ENCODE results near the gene PCBP3.
"Not testable (repeated sequence)": the region's sequence is repeated elsewhere in the genome, so short reads cannot be mapped to it uniquely, and the experiment has no call there.

The PCBP3 gene

DNA sequence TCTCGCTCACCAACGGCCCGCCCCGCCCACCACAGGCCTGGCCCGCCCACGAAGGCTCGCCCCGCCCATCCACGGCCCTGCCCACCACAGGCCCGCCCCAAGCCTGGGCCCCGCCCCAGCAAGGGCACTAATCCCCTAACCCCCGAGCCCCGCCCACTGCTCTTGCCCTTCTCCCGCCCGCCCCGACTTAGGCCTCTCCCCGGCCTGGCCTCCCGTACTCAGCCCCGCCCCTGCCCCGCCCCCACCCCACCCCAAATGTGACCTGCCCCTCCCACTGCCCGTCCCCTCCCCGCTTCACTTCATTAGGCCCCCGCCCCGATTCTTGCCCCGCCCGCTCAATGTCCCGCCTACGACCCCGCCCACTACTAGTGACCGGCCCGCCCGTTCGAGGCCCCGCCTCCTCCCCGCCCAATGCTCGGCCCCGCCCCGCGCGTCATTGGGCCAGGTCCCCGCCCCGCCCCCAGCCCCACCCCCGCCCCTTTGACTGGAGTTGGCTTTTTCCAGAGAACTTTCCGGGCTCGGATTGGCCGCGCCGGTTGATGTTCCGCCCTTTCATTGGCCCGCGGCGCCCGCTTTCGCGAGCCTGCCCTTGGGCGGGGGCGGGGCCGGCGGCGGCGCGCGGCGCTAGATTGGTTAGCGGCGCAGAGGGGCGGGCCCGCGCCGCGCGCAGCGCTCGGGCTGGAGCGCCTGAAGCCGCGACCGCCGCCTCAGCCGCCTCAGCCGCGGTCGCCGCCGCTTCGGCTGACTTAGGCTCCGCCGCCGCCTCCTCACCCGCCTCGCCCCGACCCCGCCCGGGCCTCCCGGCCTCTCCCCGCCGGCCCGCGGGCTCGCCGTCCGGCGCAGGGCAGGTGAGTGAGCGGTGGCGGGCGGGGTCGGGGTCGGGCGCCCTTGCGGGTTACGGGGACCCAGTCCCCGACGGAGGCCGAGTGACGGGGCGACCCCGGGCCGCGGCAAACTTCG is at the start of gene PCBP3:
Gene PCBP3, plus strand, starts transcription at position 705 of the 960 bp plus-strand sequence. CDS start 206,361 bp downstream, outside the sequence.
- Mint-ChIP-seq H3K36me3 (peaks cover 2% of the 10 kb centered on the region), H3K27ac (peak within 1 kb of the TSS; percentile 13), H3K9me3 (no peaks in the 10 kb centered on the region), H3K4me1 (peaks cover 41% of the 10 kb centered on the region), H3K27me3 (no peaks in the 10 kb centered on the region), H3K4me3 (peak within 1 kb of the TSS; percentile 86)

DNA sequence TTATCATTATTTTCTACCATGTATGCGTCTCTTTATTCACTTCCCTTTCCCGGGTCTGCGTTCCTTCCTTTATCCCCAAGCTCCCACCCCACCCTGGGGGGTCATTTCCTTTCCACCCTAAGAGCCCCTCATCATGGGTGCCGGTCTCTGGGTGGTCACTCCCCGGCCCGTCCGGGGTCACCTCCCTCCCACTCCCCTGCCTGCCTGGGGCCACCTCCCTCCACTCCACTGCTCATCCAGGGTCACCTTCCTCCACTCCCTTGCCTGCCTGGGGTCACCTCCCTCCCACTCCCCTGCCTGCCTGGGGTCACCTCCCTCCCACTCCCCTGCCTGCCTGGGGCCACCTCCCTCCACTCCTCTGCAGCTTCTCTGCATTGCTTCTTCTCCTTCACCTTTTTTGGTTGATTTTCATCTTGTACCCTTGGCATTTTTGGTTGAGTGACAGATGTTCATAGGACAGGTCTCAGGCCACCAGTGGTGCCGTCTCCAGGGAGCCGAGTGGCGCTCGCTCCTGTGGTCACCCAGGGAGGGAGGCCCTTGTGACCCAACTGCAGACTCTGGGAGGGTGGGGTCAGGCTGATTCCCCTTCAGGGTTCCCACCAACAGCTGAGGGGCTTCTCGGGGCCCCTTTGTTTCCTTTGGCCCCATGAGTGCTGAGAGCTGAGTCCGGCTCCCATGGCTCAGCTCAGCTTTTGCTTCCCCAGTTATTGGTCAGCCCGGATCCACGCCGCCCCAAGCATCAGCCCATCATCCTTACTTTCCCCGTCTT is 48.6 kb upstream of the PCBP3 start:
- Mint-ChIP-seq H3K9me3 (no peaks in the 10 kb centered on the region), H3K4me3 (no peak overlapping the region), H3K27ac (no peak overlapping the region), H3K27me3 (no peaks in the 10 kb centered on the region), H3K4me1 (peaks cover 23% of the 10 kb centered on the region), H3K36me3 (no peaks in the 10 kb centered on the region)

DNA sequence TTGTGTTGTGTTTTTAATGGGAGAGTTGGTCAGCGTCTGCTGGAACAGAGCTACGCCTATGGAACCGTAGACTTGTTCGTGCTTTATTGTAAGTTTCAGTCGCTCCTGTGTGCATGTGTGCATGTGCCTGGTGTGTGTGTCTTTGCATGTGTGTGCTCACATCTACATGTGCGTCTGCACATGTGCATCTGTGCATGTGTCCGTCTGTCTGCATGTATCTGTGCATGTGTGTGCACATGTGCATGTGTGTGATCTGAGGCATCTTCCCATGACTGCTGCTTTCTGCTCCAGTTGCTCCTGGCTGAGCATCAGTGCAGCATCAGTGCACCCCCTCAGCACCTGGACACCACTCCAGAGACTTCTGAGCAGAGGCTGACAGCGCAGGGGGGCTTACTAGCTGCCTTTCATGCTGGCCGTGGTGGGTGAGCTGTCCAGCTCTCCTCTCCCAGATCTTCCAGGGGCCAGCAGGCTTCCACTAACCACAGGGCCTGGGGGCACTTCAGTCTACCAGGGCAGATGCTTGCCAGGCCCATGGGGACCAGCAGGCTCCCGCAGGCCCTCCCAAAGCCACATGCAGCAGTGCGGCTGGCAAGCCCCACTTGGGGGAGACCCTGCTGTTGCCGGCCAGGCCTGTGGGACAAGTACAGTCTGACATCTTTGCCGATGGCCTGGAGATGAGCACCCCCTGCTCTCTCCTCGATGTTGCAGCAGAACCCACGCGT is 47.8 kb upstream of the PCBP3 start:
- peaks cover 23% of the 10 kb centered on the region for H3K4me1 Mint-ChIP-seq
- H3K27ac Mint-ChIP-seq: no peak overlapping the region
- H3K4me3 Mint-ChIP-seq: no peak overlapping the region
- no peaks in the 10 kb centered on the region for H3K27me3 Mint-ChIP-seq
- H3K9me3 Mint-ChIP-seq: no peaks in the 10 kb centered on the region
- H3K36me3 Mint-ChIP-seq: no peaks in the 10 kb centered on the region

DNA sequence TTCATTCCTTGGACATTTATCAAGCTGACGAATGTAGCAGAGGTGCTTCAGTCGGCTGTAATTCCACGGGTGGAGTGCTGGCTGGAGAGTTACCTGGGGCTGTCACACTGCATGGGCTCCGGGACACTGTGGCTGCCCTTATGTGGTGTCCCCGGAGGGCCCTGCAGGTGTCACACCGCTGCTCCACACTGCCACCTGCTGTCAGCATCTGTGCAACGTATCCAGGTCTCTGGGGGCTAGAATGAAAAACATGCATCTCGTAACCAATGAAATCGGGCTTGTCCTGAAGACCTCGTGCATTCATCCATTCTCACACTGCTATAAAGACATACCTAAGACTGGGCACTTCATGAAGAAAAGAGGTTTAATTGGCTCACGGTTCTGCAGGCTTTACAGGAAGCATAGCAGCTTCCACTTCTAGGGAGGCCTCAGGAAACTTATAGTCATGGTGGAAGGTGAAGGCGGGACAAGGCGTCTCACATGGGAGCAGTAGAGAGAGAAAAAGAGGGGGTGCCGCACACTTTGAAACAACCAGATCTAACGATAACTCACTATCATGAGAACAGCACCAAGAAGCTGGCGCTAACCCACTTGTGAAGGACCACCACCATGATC is 46.7 kb upstream of the PCBP3 start:
- H3K27ac Mint-ChIP-seq: peak overlapping the region; percentile 32

DNA sequence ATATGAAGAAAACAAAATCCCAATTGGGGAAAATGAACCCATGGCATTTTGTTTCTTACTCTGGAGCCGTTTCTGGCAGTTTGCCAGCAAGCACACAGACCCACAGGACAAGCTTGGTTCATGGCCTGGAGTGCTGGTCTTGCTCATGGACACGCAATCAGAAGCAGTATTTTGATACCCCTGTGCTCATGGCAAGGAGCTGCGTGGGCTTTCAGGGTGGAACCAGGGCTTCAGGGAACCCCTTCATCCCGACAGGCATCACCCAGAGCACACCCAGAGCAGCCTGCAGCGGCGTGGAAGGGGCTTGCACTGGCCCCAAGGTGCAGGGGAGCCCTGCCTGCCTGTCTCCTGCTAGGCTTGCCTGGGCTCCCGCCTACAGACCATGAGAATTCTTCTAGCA is 45.4 kb upstream of the PCBP3 start:
- Mint-ChIP-seq H3K4me1 (peaks cover 23% of the 10 kb centered on the region), H3K36me3 (peaks cover under 1% of the 10 kb centered on the region), H3K9me3 (peaks cover 3% of the 10 kb centered on the region), H3K27ac (no peak overlapping the region), H3K27me3 (no peaks in the 10 kb centered on the region), H3K4me3 (no peak overlapping the region)

More for the DNA sequence above, 46.7 kb upstream of the PCBP3 start:
- H3K36me3 Mint-ChIP-seq: no peaks in the 10 kb centered on the region
- no peaks in the 10 kb centered on the region for H3K9me3 Mint-ChIP-seq
- no peaks in the 10 kb centered on the region for H3K27me3 Mint-ChIP-seq
- peaks cover 23% of the 10 kb centered on the region for H3K4me1 Mint-ChIP-seq
- no peak overlapping the region for H3K4me3 Mint-ChIP-seq

DNA sequence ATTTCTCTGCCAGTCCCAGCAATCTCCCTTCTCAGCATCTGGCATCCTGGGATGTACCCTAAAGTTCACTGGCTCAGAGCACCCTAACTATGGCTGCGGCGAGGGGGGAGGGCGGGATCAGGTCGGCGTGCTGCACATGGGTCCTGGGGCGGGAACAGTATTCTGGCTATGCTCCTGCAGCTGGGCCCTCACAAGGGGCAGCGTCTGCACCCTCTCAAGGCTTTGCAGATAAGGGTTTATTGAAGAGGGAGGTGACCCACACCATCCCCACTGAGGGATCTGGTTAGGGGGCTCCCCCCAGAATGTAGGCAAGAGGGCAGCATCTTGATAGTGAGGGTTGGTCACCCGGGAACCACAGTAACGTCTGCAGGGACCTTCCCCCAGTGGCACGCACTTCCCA is 44.9 kb upstream of the PCBP3 start:
- Mint-ChIP-seq H3K9me3 (peaks cover 9% of the 10 kb centered on the region), H3K4me3 (no peak overlapping the region), H3K36me3 (peaks cover 4% of the 10 kb centered on the region), H3K27ac (no peak overlapping the region), H3K27me3 (no peaks in the 10 kb centered on the region), H3K4me1 (peaks cover 18% of the 10 kb centered on the region)

DNA sequence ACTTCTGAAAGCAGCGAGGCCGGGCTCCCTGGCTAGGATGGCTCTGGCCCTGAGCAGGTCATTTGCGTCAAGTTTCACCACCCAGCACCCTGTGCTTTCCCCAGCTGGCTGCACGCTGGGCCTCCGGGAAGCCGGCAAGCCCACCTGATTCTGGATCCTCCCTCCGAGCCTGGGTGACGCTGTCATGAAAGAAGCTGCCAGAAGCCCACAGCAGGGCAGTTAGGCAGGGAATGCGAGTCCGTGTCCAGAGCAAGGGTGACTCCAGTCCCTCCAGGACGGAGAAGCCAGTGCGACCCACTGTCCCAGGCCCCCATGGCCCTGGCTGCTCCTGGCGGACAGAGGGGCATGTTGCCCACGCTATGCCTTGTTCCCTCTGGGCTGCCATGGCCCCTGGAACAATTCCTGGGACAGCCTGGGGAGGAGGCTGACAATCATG is 44.4 kb upstream of the PCBP3 start:
- H3K36me3 Mint-ChIP-seq: peaks cover 8% of the 10 kb centered on the region
- no peaks in the 10 kb centered on the region for H3K27me3 Mint-ChIP-seq
- H3K4me3 Mint-ChIP-seq: no peak overlapping the region
- peaks cover 14% of the 10 kb centered on the region for H3K9me3 Mint-ChIP-seq
- peaks cover 13% of the 10 kb centered on the region for H3K4me1 Mint-ChIP-seq
- no peak overlapping the region for H3K27ac Mint-ChIP-seq

DNA sequence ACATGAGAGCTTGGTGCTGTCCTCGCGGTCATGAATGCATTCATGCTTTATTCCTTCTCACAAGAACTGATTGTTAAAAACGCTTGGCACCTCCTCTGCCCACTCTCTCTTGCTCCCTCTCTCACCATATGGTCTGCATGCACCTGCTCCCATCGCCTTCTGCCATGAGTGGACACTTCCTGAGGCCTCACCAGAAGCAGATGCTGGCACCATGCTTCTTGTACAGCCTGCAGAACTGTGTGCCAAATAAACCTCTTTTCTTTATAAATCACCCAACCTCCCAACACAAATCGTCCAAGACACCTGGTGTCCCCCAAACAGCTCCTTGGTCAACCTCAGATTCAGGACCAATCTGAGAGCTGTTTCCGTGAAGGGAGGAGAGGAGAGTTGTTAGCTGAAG is 43.3 kb upstream of the PCBP3 start:
- Mint-ChIP-seq H3K4me1 (peaks cover 11% of the 10 kb centered on the region), H3K36me3 (peaks cover 10% of the 10 kb centered on the region), H3K9me3 (peaks cover 17% of the 10 kb centered on the region), H3K27ac (no peak overlapping the region), H3K27me3 (no peaks in the 10 kb centered on the region), H3K4me3 (no peak overlapping the region)

DNA sequence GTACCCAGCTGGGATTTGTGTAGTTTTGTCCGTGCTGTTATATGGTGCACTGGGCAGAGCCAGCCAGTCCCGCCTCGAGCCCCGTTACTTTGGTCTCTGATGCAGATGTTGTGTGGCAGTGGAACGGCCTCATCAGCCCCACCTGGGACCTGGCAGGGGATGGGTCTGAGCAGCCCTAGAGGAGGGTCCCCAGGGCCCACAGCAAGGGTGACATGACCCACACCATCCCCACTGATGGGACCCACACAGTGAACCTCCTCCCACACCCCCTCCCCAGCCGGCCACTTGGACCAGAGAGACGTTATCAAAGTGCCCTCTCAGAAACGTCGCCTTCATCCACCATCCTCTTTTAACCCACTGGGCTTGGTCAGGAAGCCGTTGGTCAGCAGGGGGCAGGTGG is 42.0 kb upstream of the PCBP3 start:
- H3K4me1 Mint-ChIP-seq: peaks cover 6% of the 10 kb centered on the region
- H3K27ac Mint-ChIP-seq: no peak overlapping the region
- no peak overlapping the region for H3K4me3 Mint-ChIP-seq
- H3K27me3 Mint-ChIP-seq: no peaks in the 10 kb centered on the region
- peaks cover 17% of the 10 kb centered on the region for H3K9me3 Mint-ChIP-seq
- H3K36me3 Mint-ChIP-seq: peaks cover 10% of the 10 kb centered on the region

DNA sequence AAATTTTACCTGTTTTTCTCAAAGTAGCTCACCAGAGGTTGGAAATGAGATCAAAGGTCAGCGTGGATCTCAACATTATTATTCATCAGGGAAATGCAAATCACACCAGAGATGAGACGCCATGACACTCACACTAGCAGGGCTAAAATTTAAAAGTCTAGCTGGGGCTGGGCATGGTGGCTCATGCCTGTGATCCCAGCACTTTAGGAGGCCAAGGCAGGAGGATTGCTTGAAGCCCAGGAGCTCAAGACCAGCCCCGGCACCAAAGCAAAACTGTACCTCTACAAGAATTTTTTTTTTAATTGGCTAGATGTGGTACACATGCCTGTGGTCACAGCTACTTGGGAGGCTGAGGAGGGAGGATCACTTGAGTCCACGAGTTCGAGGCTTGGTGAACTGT is 41.4 kb upstream of the PCBP3 start:
- Mint-ChIP-seq H3K27me3 (no peaks in the 10 kb centered on the region), H3K4me3 (no peak overlapping the region), H3K36me3 (peaks cover 10% of the 10 kb centered on the region), H3K9me3 (peaks cover 17% of the 10 kb centered on the region), H3K4me1 (peaks cover under 1% of the 10 kb centered on the region), H3K27ac (no peak overlapping the region)

DNA sequence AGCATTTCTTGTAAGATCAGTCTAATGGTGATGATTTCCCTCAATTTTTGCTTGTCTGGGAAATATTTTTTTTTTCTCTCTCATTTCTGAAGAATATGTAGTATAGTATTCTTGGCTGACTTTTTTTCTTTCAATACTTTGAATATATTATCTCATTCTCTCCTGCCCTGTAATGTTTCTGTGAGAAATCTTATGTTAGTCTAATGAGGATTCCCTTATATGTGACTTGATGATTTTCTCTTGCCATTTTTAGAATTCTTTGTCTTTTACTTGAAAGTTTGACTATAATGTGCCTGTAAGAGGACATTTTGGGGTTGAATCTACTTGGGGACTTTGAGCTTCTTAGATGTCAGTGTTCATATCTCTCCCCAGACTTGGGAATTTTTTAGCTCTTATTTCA is 40.0 kb upstream of the PCBP3 start:
- Mint-ChIP-seq H3K27ac (no peak overlapping the region), H3K4me3 (no peak overlapping the region)

DNA sequence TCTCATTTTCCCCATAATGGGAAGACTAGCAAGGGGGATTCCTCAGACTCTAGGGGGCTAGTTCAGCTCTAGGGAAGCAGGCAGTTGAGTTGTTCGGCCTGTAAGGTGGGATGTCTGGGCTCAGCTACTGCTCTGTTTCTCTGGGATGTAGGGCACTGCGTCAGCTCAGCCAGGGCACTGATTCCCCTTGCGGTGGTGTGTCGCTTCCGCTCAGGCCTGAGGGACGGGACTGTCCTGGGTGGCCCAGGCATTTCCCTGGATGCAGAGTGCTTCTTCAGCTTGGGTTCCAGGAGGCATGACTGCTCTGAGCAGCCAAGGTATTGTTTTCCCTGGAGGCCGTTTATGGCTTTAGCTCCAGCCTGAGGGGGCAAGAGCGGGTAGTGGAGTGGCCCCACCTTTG is 38.8 kb upstream of the PCBP3 start:
- H3K27ac Mint-ChIP-seq, H3K27me3 Mint-ChIP-seq, H3K36me3 Mint-ChIP-seq, H3K4me3 Mint-ChIP-seq: not testable (repeated sequence)
- Mint-ChIP-seq H3K4me1 (peaks cover 14% of the 10 kb centered on the region), H3K9me3 (peaks cover 17% of the 10 kb centered on the region)

More for the DNA sequence above, 40.0 kb upstream of the PCBP3 start:
- peaks cover 17% of the 10 kb centered on the region for H3K9me3 Mint-ChIP-seq
- peaks cover 10% of the 10 kb centered on the region for H3K4me1 Mint-ChIP-seq
- no peaks in the 10 kb centered on the region for H3K27me3 Mint-ChIP-seq
- H3K36me3 Mint-ChIP-seq: peaks cover 10% of the 10 kb centered on the region

DNA sequence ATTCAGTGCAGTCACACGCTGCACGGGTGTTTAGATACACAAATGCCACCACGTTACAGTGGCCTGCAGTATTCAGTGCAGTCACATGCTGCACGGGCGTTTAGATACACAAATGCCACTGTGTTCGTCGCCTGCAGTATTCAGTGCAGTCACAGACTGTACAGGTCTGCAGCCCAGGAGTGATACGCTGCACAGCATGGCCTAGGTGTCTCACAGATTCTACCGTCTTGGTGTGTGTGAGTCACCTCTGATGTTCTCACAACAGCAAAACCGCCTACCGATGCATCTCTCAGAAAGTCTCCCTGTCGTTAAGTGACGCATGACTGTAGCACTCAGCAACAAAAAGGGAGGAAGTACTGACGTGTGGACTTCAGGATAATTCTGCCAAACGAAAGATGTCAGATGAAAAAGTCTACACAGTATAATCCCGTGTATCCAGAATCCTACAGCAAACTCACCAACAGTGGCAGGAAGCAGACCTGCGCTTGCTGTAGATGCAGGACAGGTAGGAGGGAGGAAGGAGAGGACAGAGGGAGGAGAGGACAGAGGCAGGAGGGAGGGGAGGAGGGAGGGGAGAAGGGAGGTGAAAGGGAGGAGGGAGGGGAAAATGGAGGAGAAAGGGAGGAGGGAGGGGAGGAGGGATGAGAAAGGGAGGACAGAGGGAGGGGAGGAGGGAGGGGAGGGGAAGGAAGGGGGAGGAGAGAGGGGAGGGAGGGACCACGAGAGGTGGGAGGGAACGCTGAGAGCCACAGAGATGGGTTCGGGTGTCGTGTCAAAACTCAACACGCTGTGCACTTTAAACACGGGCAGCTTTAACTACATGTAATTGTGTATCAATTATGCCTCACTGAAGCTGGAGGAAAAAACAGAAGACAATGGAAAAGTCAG is 36.3 kb upstream of the PCBP3 start:
- H3K36me3 Mint-ChIP-seq: peaks cover 10% of the 10 kb centered on the region
- no peaks in the 10 kb centered on the region for H3K27me3 Mint-ChIP-seq
- H3K4me1 Mint-ChIP-seq: peaks cover 21% of the 10 kb centered on the region
- H3K27ac Mint-ChIP-seq: peak overlapping the region; percentile 94
- H3K4me3 Mint-ChIP-seq: peak overlapping the region; percentile 82
- peaks cover 17% of the 10 kb centered on the region for H3K9me3 Mint-ChIP-seq

DNA sequence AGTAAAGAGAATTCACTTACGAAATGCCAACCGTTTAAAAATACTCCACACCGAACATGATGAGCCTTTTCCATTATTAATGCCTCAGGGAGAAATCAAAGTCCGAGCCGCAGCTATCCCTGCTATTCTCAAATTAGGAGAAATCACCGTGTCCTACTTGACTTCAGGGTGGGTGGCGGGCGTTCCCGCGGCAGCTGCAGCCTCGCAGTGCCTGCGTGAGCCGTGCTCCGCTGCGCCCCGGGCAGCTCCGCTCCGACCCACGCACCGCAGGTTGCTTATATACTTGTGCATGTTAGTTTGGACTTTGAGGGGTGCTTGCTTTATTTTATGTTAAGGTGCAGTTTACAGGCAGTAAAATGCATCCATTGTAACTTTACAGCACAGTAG is 35.6 kb upstream of the PCBP3 start:
- Mint-ChIP-seq H3K4me3 (no peak overlapping the region), H3K9me3 (peaks cover 16% of the 10 kb centered on the region), H3K4me1 (peaks cover 21% of the 10 kb centered on the region), H3K36me3 (peaks cover 10% of the 10 kb centered on the region), H3K27ac (no peak overlapping the region), H3K27me3 (no peaks in the 10 kb centered on the region)
